Caco-2 (cell line): ENCODE results near the gene KRT25. TPM values are rescaled to one million over a fixed set of nuclear protein-coding genes. Genes with fewer than 3 reads are reported as not detected.

Experiments
- Bru-seq: library from RNA; stranded (reverse); fragments of 400-500 nt; gene quantifications from one replicate; lab custom pipeline; 2021; lab: Mats Ljungman, UMichigan
- BruChase-seq, 2 experiments: library from RNA; stranded (reverse); fragments of 400-500 nt; gene quantifications; one replicate each; lab custom pipeline; 2021; lab: Mats Ljungman, UMichigan
- BruUV-seq: library from RNA; stranded (reverse); fragments of 400-500 nt; replicated peaks from 2 replicates; lab custom pipeline; 2021; lab: Mats Ljungman, UMichigan
- CTCF ChIA-PET: fragments of 300-600 bp; sonication (Branson Sonifier 250); formaldehyde crosslinking; loops from one replicate; lab custom pipeline; 2022; ENCODE audit warnings: antibody characterized with exemption; lab: Charles Lee
- POLR2A ChIA-PET: fragments of 300-600 bp; sonication (Branson Sonifier 250); formaldehyde crosslinking; loops from one replicate; lab custom pipeline; 2022; ENCODE audit warnings: antibody characterized with exemption; lab: Charles Lee
- DNase-seq, 2 experiments: peaks; one replicate each; pipeline versions ENCODE4 v3.0.0 to v3.0.0-alpha.2; 2020 to 2022
- H3K27me3 ChIP-seq: replicated peaks from 2 replicates; pipeline ENCODE4 v1.6.0; 2011; ENCODE audit warnings: low read length; ENCODE audit not compliant: control insufficient read depth, insufficient read depth
- H3K36me3 ChIP-seq: 2 replicates; pipeline ENCODE4 v1.5.1; 2011; ENCODE audit warnings: low read length; ENCODE audit not compliant: control insufficient read depth, insufficient read depth
- H3K4me1 ChIP-seq: fragments of 250-450 bp; sonication (Bioruptor Pico); 2 replicates; pipeline ENCODE4 v1.5.1; 2020; ENCODE audit warnings: mild to moderate bottlenecking
- H3K4me3 ChIP-seq: 2 replicates; pipeline ENCODE4 v1.5.1; 2011; ENCODE audit warnings: low read depth, mild to moderate bottlenecking, control low read depth, low read length
- H3K9me3 ChIP-seq: fragments of 250-450 bp; sonication (Bioruptor Pico); 2 replicates; pipeline ENCODE4 v1.5.1; 2020; ENCODE audit warnings: mild to moderate bottlenecking, moderate library complexity
- H3K27ac Mint-ChIP-seq: one replicate; pipeline ENCODE4 v1.8.0; 2022; ENCODE audit warnings: mixed read lengths; ENCODE audit not compliant: unreplicated experiment
- H3K27me3 Mint-ChIP-seq: one replicate; pipeline ENCODE4 v1.8.0; 2022; ENCODE audit warnings: mixed read lengths; ENCODE audit not compliant: insufficient read depth, unreplicated experiment
- H3K36me3 Mint-ChIP-seq: one replicate; pipeline ENCODE4 v1.8.0; 2022; ENCODE audit warnings: mild to moderate bottlenecking, mixed read lengths; ENCODE audit not compliant: insufficient read depth, unreplicated experiment
- H3K4me1 Mint-ChIP-seq: one replicate; pipeline ENCODE4 v1.8.0; 2022; ENCODE audit warnings: low read depth, mixed read lengths; ENCODE audit not compliant: unreplicated experiment
- H3K4me3 Mint-ChIP-seq: one replicate; pipeline ENCODE4 v1.8.0; 2022; ENCODE audit warnings: mild to moderate bottlenecking, moderate library complexity, mixed read lengths; ENCODE audit not compliant: unreplicated experiment
- H3K9me3 Mint-ChIP-seq: one replicate; pipeline ENCODE4 v1.8.0; 2022; ENCODE audit warnings: mixed read lengths; ENCODE audit not compliant: unreplicated experiment
- intact Hi-C: fragments of 100-400 bp; cut with micrococcal nuclease; formaldehyde crosslinking; loops from one replicate; pipeline ENCODE4 v1.10.0; 2022; ENCODE audit not compliant: unreplicated experiment
- long read RNA-seq: library from polyadenylated mRNA; stranded (forward); transcript quantifications from one replicate; pipeline ENCODE4 v2.0.0, GENCODE V29; 2022
- total RNA-seq: library from RNA; stranded (reverse); gene quantifications from 2 replicates; pipeline ENCODE4 v1.2.3, GENCODE V29; 2022
- TF ChIP-seq, protein P1 (sequence below), 2 experiments: fragments of 200-600 bp in 1 of 2; IDR thresholded peaks; 1 replicate in 1 of 2; 2 replicates in 1 of 2; pipeline versions ENCODE4 v1.5.1 to v1.8.0; 2011 to 2022; ENCODE audit warnings: antibody characterized with exemption in 1 of 2, control low read depth in 1 of 2, inconsistent platforms in 1 of 2, low read depth in 1 of 2, low read length in 1 of 2, mild to moderate bottlenecking in 1 of 2, moderate library complexity in 1 of 2; ENCODE audit not compliant: insufficient read depth in 1 of 2, severe bottlenecking in 1 of 2, unreplicated experiment in 1 of 2

Gene KRT25, protein sequence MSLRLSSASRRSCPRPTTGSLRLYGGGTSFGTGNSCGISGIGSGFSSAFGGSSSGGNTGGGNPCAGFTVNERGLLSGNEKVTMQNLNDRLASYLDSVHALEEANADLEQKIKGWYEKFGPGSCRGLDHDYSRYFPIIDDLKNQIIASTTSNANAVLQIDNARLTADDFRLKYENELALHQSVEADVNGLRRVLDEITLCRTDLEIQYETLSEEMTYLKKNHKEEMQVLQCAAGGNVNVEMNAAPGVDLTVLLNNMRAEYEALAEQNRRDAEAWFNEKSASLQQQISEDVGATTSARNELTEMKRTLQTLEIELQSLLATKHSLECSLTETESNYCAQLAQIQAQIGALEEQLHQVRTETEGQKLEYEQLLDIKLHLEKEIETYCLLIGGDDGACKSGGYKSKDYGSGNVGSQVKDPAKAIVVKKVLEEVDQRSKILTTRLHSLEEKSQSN
- total RNA-seq, result not detected in 2 replicates
- not detected for Bru-seq, nascent RNA
- not detected for BruChase-seq, experiment 1, labeled RNA remaining after a 2-hour chase
- not detected for BruChase-seq, experiment 2, labeled RNA remaining after a 6-hour chase
- long read RNA-seq, result 0 reads

DNA sequence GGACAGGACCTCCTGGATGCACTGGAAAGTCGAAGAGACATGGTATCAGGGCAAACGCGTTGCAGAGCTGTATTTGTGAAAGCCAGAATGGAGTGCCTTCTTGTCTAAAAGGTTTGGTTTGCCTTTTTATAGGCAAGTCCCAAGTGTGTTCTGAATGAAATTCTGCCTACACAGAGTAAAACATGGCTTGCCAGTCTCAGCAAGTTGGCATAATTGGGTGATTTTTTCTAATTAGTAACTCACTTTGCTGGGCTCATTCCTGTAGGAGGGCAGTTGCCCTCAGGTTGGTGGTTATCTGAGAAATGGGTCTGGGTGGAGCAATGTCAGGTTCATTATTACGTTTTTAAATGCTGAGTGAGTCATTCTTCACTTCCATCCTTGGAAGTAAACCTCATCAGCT, at the start of gene KRT25:
KRT25 (minus strand) TSS at position 101 of the 400 bp plus-strand sequence; CDS start at position 41, 60 bp downstream.
- Histone ChIP-seq H3K4me3 (no peak within 1 kb of the TSS), H3K27me3 (no peaks in the 10 kb centered on the region), H3K4me1 (no peaks in the 10 kb centered on the region), H3K9me3 (peaks cover 17% of the 10 kb centered on the region), H3K36me3 (no peaks in the 10 kb centered on the region)
- Mint-ChIP-seq H3K4me3 (no peak within 1 kb of the TSS), H3K27ac (no peak within 1 kb of the TSS), H3K9me3 (peaks cover 29% of the 10 kb centered on the region), H3K4me1 (no peaks in the 10 kb centered on the region), H3K27me3 (peaks cover 13% of the 10 kb centered on the region), H3K36me3 (no peaks in the 10 kb centered on the region)
- CTCF ChIA-PET, result no interaction called here
- POLR2A ChIA-PET, result no interaction called here
- DNase-seq, result no peak
- TF ChIP-seq, protein P1, sequence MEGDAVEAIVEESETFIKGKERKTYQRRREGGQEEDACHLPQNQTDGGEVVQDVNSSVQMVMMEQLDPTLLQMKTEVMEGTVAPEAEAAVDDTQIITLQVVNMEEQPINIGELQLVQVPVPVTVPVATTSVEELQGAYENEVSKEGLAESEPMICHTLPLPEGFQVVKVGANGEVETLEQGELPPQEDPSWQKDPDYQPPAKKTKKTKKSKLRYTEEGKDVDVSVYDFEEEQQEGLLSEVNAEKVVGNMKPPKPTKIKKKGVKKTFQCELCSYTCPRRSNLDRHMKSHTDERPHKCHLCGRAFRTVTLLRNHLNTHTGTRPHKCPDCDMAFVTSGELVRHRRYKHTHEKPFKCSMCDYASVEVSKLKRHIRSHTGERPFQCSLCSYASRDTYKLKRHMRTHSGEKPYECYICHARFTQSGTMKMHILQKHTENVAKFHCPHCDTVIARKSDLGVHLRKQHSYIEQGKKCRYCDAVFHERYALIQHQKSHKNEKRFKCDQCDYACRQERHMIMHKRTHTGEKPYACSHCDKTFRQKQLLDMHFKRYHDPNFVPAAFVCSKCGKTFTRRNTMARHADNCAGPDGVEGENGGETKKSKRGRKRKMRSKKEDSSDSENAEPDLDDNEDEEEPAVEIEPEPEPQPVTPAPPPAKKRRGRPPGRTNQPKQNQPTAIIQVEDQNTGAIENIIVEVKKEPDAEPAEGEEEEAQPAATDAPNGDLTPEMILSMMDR (IDR thresholded peaks at IDR 0.05; ENCODE audit: insufficient read depth in 1 of 2, low read depth in 1 of 2, low read length in 1 of 2, severe bottlenecking in 1 of 2, unreplicated experiment in 1 of 2), result no peak
- BruUV-seq, result no TSS peak
- intact Hi-C loops, result no loop called here

DNA sequence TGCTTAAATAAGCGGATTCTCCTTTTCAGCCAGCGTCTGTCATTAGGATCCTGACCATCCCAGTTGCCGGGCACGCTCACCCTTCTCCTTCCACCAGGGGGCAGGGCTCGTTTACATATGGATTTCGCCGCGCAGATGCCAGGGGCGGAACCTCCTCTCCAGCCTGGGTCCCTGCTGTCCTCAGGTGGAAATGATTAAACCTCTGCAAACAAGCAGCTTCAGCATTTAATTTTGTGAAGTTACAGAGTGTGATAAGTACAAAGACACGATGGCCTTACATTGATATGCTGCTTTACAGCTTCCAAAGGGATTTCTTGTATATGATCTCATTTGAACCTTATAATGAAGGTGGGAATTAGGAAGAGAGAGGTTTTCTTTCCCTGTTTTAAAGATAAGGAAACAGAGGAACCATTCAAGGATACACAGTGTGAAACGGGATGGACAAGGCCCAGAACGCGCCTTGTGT, 48.5 kb upstream of the KRT25 start:
- ChIA-PET POLR2A (no interaction called here), CTCF (interaction anchor here (0.6 to 1.4 kb wide), 11 partner anchors 9 to 892 kb away, joined by 3 to 9 read pairs (median 4); partner anchors contain the start of genes KRT19 and KRTAP2-3)
- intact Hi-C loops, result loop anchor here (1.0 to 5.0 kb wide), 5 partner anchors 49 to 863 kb away; no protein-coding TSS in a partner anchor
- Histone ChIP-seq H3K4me3 (no peak overlapping the region), H3K4me1 (0 out of 2 replicates have a peak, but pooled peaks cover 5% of the 10 kb centered on the region), H3K27me3 (no peaks in the 10 kb centered on the region), H3K9me3 (no peaks in the 10 kb centered on the region), H3K36me3 (no peaks in the 10 kb centered on the region)
- Mint-ChIP-seq H3K27ac (no peak overlapping the region), H3K4me3 (no peak overlapping the region), H3K36me3 (no peaks in the 10 kb centered on the region), H3K4me1 (no peaks in the 10 kb centered on the region), H3K27me3 (peaks cover 4% of the 10 kb centered on the region), H3K9me3 (no peaks in the 10 kb centered on the region)
- TF ChIP-seq, protein P1 (IDR thresholded peaks at IDR 0.05; ENCODE audit: insufficient read depth in 1 of 2, low read depth in 1 of 2, low read length in 1 of 2, severe bottlenecking in 1 of 2, unreplicated experiment in 1 of 2), result peak; percentile 96
- peak; percentile 87 to 91 for DNase-seq
- BruUV-seq, result no TSS peak

DNA sequence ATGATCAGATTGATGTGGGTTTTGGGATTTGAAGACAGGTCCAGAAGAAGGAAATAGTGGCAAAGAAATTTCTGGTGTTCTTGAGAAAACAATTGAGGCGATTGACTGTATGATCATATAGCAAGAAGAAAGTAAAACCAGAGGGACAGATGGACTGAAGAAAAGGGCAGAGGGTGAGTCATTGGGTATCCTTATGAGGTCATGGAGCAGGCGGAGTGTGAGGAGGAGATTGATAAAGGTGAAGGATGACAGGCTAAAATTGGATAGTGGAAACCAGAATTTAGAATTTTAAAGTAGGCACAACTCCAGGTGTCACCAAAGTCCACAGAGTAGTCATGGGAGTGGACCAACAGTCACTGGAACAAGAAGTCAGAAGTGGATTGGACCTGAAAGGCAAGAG, 46.0 kb upstream of the KRT25 start:
- H3K4me1 ChIP-seq, result 0 out of 2 replicates have a peak, but pooled peaks cover 5% of the 10 kb centered on the region
- Mint-ChIP-seq H3K27ac (no peak overlapping the region), H3K4me3 (no peak overlapping the region), H3K27me3 (peaks cover 4% of the 10 kb centered on the region), H3K9me3 (no peaks in the 10 kb centered on the region), H3K36me3 (no peaks in the 10 kb centered on the region), H3K4me1 (no peaks in the 10 kb centered on the region)
- H3K27me3 ChIP-seq, result no peaks in the 10 kb centered on the region
- CTCF ChIA-PET, result no interaction called here
- TF ChIP-seq, protein P1 (IDR thresholded peaks at IDR 0.05; ENCODE audit: insufficient read depth in 1 of 2, low read depth in 1 of 2, low read length in 1 of 2, severe bottlenecking in 1 of 2, unreplicated experiment in 1 of 2), result no peak
- BruUV-seq, result no TSS peak
- POLR2A ChIA-PET, result no interaction called here
- no peak for DNase-seq
- H3K9me3 ChIP-seq, result no peaks in the 10 kb centered on the region
- no peaks in the 10 kb centered on the region for H3K36me3 ChIP-seq
- H3K4me3 ChIP-seq, result no peak overlapping the region
- intact Hi-C loops, result loop anchor here (5.0 kb wide), 3 partner anchors 51 to 846 kb away; no protein-coding TSS in a partner anchor
